Sigmoid colon (tissue), 4 donors: ENCODE data around the gene MARCHF11.

ENCODE experiments used
- CTCF ChIP-seq, 4 experiments: fragments of 450-650 bp in 3 of 4; fragments of 200-600 bp in 1 of 4; IDR thresholded peaks; one replicate each; pipeline ENCODE4 v1.5.1; 2016 to 2019; ENCODE audit warnings: antibody characterized with exemption in 4 of 4, mild to moderate bottlenecking in 3 of 4, moderate library complexity in 2 of 4
- EP300 ChIP-seq, 4 donors: sonication (generic); formaldehyde crosslinking; IDR thresholded peaks; one replicate each; pipeline ENCODE4 v1.6.1; 2017; ENCODE audit warnings: antibody characterized with exemption in 4 of 4
- POLR2AphosphoS5 ChIP-seq, 4 donors: sonication (generic); formaldehyde crosslinking; IDR thresholded peaks; one replicate each; pipeline ENCODE4 v1.6.1; 2017; ENCODE audit warnings: antibody characterized with exemption in 4 of 4

GRCh38 chr5:16160706-16161105, 18.9 kb downstream of the MARCHF11 start:
- peak in 2 of 4 experiments; percentile 10 to 45 for TF ChIP-seq CTCF (IDR thresholded peaks at IDR 0.05)
- TF ChIP-seq POLR2AphosphoS5 (IDR thresholded peaks at IDR 0.05) = no peak
- TF ChIP-seq EP300 (IDR thresholded peaks at IDR 0.05) = no peak
